ENCODE results near the gene CACNA1C. TPM values are rescaled to one million over a fixed set of nuclear protein-coding genes. Genes with fewer than 3 reads are reported as not detected.

The CACNA1C gene
- total and polyA plus RNA-seq, 10 of the 15 experiments (the other 5 are each of a cell fraction or from before 2014, with no cell fraction given), result under 0.01 to 0.15 (median 0.09) TPM; not detected in 5

DNA sequence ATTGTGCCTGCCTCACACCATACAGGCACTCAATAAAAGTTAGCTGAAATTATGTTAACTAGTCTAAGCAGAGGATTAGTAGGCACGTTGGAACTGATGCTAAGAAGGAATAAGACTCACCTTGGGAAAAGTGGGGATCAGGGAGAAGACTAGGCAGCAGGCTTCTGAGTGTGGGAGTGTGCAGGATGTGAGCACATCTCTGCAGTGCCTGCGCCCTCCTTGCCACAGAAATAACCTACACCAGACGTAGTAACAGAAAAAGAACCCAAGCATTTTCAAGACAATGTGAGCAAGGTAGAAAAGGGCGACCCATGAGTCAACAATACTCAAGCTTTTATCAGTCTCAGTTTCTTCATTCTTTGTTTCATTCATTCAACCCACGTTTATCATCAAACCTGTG, 113.9 kb downstream of the CACNA1C start:
- intact Hi-C loops (cut with micrococcal nuclease; ENCODE audit: unreplicated experiment) (no loop called here), in situ Hi-C loops (cut with MboI) (no loop called here)
- H3K36me3 ChIP-seq (ENCODE audit: control insufficient read depth in 2 of 2, insufficient read depth in 2 of 2, low read length in 1 of 2), result no peaks in the 10 kb centered on the region
- WGBS (ENCODE audit: insufficient coverage, insufficient replicate concordance, low lambda C conversion rate, missing lambda C conversion rate), result 31% methylated on average over 5 of the region's 5 CpGs
- H3K27ac ChIP-seq (ENCODE audit: control insufficient read depth, insufficient read depth), result no peak overlapping the region
- H3K27me3 ChIP-seq (replicated peaks in 1 of 2; ENCODE audit: control insufficient read depth in 2 of 2, insufficient read depth in 2 of 2, low read length in 1 of 2), result no peaks in the 10 kb centered on the region; a peak in 1 of 4 replicates
- ChIA-PET POLR2A (no interaction called here), RAD21 (ENCODE audit: unreplicated experiment) (no interaction called here), SMC1A (ENCODE audit: uncharacterized antibody, unreplicated experiment) (no interaction called here), CTCF (no interaction called here)
- no peak overlapping the region for H3K4me2 ChIP-seq (ENCODE audit: control insufficient read depth, insufficient read depth)
- FAIRE-seq, result no peak
- peaks cover 5% of the 10 kb centered on the region; the same call in 2 of the 3 replicates for H3K9me3 ChIP-seq (replicated peaks; ENCODE audit: control insufficient read depth, insufficient read depth, low read length)
- H3K4me3 ChIP-seq, result no peak overlapping the region
- no peak overlapping the region for H3K9ac ChIP-seq (ENCODE audit: control insufficient read depth, insufficient read depth, low read length)
- ATAC-seq, result no peak
- H2AFZ ChIP-seq (ENCODE audit: control insufficient read depth, low read depth, low read length), result no peak overlapping the region
- DNase-seq (ENCODE audit: low read depth, low spot score), result no peak
- H3K79me2 ChIP-seq (ENCODE audit: control insufficient read depth, insufficient read depth, low read length), result no peaks in the 10 kb centered on the region
- TF ChIP-seq POLR2AphosphoS2 (IDR thresholded peaks at IDR 0.05; ENCODE audit: low read depth, low read length), result no peak
- TF ChIP-seq NFIC (IDR thresholded peaks at IDR 0.05; ENCODE audit: low read depth, low read length), result no peak
- TF ChIP-seq, protein P1, sequence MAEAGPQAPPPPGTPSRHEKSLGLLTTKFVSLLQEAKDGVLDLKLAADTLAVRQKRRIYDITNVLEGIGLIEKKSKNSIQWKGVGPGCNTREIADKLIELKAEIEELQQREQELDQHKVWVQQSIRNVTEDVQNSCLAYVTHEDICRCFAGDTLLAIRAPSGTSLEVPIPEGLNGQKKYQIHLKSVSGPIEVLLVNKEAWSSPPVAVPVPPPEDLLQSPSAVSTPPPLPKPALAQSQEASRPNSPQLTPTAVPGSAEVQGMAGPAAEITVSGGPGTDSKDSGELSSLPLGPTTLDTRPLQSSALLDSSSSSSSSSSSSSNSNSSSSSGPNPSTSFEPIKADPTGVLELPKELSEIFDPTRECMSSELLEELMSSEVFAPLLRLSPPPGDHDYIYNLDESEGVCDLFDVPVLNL (IDR thresholded peaks at IDR 0.05; ENCODE audit: low read depth, low read length), result no peak
- BruUV-seq (replicated peaks), result no TSS peak
- no peaks in the 10 kb centered on the region for H4K20me1 ChIP-seq (ENCODE audit: control insufficient read depth, insufficient read depth)
- H3K4me1 ChIP-seq (ENCODE audit: control insufficient read depth, insufficient read depth, low read length), result no peaks in the 10 kb centered on the region

DNA sequence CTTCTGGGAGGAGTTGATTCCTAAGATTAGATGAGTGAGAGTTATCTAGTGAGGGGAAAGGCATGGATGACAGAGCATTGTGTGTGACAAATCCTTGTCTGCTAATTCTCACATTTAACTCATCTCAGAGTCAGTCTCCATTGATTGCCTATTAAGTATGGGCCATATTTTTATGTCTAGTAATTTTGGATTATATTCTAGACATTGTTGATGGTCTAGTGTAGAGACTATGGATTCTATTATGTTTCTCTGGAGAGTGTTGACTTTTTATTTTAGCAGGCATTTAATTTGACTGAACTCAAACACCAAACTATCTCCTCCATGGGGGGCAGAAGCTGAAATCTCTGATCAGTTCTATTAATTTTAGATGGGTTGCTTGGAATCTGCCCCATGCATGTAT, 114.4 kb downstream of the CACNA1C start:
- ChIA-PET CTCF (no interaction called here), RAD21 (ENCODE audit: unreplicated experiment) (no interaction called here), SMC1A (ENCODE audit: uncharacterized antibody, unreplicated experiment) (no interaction called here), POLR2A (no interaction called here)
- peaks cover 5% of the 10 kb centered on the region; the same call in 2 of the 3 replicates for H3K9me3 ChIP-seq (replicated peaks; ENCODE audit: control insufficient read depth, insufficient read depth, low read length)
- ATAC-seq (no peak), FAIRE-seq (no peak), DNase-seq (ENCODE audit: low read depth, low spot score) (no peak)
- no peaks in the 10 kb centered on the region for H3K4me1 ChIP-seq (ENCODE audit: control insufficient read depth, insufficient read depth, low read length)
- TF ChIP-seq HDAC6 (IDR thresholded peaks at IDR 0.05; ENCODE audit: unreplicated experiment), result no peak
- no peak for TF ChIP-seq SMAD5 (IDR thresholded peaks at IDR 0.05; ENCODE audit: low read depth)
- no peak for TF ChIP-seq RELA (IDR thresholded peaks at IDR 0.05; ENCODE audit: borderline replicate concordance, partially characterized antibody)
- TF ChIP-seq JUND (IDR thresholded peaks at IDR 0.05; ENCODE audit: low read depth, low read length), result no peak
- no peak overlapping the region for H3K4me3 ChIP-seq
- H3K27me3 ChIP-seq (replicated peaks in 1 of 2; ENCODE audit: control insufficient read depth in 2 of 2, insufficient read depth in 2 of 2, low read length in 1 of 2), result peaks cover 0 to 1% of the 10 kb centered on the region in 2 experiments; a peak in 2 of 4 replicates
- no peak overlapping the region for H3K9ac ChIP-seq (ENCODE audit: control insufficient read depth, insufficient read depth, low read length)
- H3K4me2 ChIP-seq (ENCODE audit: control insufficient read depth, insufficient read depth), result no peak overlapping the region
- BruUV-seq (replicated peaks), result no TSS peak
- no peaks in the 10 kb centered on the region for H3K79me2 ChIP-seq (ENCODE audit: control insufficient read depth, insufficient read depth, low read length)
- intact Hi-C loops (cut with micrococcal nuclease; ENCODE audit: unreplicated experiment), result no loop called here
- H3K36me3 ChIP-seq (ENCODE audit: control insufficient read depth in 2 of 2, insufficient read depth in 2 of 2, low read length in 1 of 2), result no peaks in the 10 kb centered on the region
- H3K27ac ChIP-seq (ENCODE audit: control insufficient read depth, insufficient read depth), result no peak overlapping the region
- no peak overlapping the region for H2AFZ ChIP-seq (ENCODE audit: control insufficient read depth, low read depth, low read length)
- in situ Hi-C loops (cut with MboI), result no loop called here
- no peaks in the 10 kb centered on the region for H4K20me1 ChIP-seq (ENCODE audit: control insufficient read depth, insufficient read depth)

Data from GM12878 (cell line).